Colonic mucosa (tissue), 4 donors: ENCODE results near the gene CHST9. TPM values are rescaled to one million over a fixed set of nuclear protein-coding genes. Genes with fewer than 3 reads are reported as not detected.
"Not testable (repeated sequence)": the region's sequence is repeated elsewhere in the genome, so short reads cannot be mapped to it uniquely, and the experiment has no call there.

Experiments used
- DNase-seq: peaks from one replicate; pipeline ENCODE4 v3.0.0-alpha.2; 2020
- H3K27ac ChIP-seq: fragments of 200-600 bp; one replicate; pipeline ENCODE4 v1.8.0; 2021
- H3K27me3 ChIP-seq: fragments of 200-600 bp; one replicate; pipeline ENCODE4 v1.8.0; 2021
- H3K36me3 ChIP-seq: fragments of 200-600 bp; one replicate; pipeline ENCODE4 v1.8.0; 2021
- H3K4me1 ChIP-seq: fragments of 200-600 bp; one replicate; pipeline ENCODE4 v1.8.0; 2021; ENCODE audit warnings: mild to moderate bottlenecking
- H3K4me3 ChIP-seq: fragments of 200-600 bp; one replicate; pipeline ENCODE4 v1.8.0; 2021
- H3K9ac ChIP-seq, 2 donors: one replicate each; pipeline ENCODE4 v1.7.0; 2013; ENCODE audit warnings: control low read depth in 2 of 2, low read depth in 2 of 2, low read length in 2 of 2
- H3K9me3 ChIP-seq: fragments of 200-600 bp; one replicate; pipeline ENCODE4 v1.8.0; 2021
- intact Hi-C: fragments of 100-400 bp; cut with DNase I; formaldehyde crosslinking; loops from one replicate; pipeline ENCODE4 v1.14.1; 2022
- total RNA-seq, 2 donors: library from RNA; stranded (reverse); fragmentation: NEBNext Ultra II Directional in 1 of 2; extraction: Animal tissue kit (Norgen Biotek cat#: 25700) in 1 of 2; gene quantifications; one replicate each; pipeline ENCODE4 v1.2.1, GENCODE V29; 2021
- TF ChIP-seq, protein P1 (sequence below): fragments of 200-600 bp; IDR thresholded peaks from one replicate; pipeline ENCODE4 v1.8.0; 2022; ENCODE audit warnings: antibody characterized with exemption, mild to moderate bottlenecking
- donor health status: healthy.
- donor health status: DM: no; HTN: no; CAD: no.
- donor health status: DM: no; HTN: no; CAD: no.

CHST9 gene
- total RNA-seq, 2 donors from 2014 or later = 0.05 to 0.32 TPM

DNA sequence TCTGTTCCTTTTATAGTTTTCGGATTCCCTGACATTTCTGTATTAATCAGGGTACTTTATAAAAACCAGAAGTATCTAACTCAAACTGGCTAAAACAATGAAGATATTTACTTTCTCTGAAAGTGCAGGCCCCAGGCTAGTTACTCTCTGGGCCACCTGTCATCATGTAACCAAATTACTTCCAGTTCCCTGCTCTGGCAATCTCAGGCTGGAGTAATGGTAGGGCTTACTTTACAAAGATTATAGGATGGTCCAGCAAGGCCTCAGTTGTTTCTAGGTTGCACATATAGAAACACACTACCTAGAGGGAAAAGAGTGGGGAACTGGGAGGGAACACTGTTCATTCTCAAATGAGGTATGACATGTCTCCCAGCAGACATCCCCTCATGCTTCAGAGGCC is 74.8 kb downstream of the CHST9 start:
- no peaks in the 10 kb centered on the region for H3K36me3 ChIP-seq

DNA sequence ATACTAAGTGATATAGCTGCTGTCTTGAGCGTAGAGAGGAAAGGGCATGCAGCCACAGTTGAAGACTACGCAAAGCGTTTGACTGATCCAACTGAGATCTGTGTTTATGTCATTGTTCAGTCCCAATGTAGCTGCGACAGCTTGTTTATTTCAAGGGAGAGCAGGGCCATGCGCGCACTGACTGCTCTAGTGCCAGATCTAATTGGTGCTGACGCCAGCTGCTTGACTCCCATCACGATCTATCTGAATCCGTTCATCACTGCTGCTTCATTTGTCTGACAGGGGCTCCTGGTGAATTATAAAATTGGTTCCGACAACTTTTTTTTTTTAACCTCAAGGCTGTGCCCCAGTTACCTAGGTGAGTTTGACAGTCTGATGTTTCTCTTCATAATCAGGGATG is 75.7 kb downstream of the CHST9 start:
- DNase-seq = no peak
- Histone ChIP-seq H3K4me1 (no peaks in the 10 kb centered on the region), H3K27me3 (no peaks in the 10 kb centered on the region), H3K36me3 (no peaks in the 10 kb centered on the region), H3K9me3 (no peaks in the 10 kb centered on the region), H3K27ac (no peak overlapping the region), H3K4me3 (no peak overlapping the region), H3K9ac (no peak overlapping the region)
- intact Hi-C loops = no loop called here
- TF ChIP-seq, protein P1, sequence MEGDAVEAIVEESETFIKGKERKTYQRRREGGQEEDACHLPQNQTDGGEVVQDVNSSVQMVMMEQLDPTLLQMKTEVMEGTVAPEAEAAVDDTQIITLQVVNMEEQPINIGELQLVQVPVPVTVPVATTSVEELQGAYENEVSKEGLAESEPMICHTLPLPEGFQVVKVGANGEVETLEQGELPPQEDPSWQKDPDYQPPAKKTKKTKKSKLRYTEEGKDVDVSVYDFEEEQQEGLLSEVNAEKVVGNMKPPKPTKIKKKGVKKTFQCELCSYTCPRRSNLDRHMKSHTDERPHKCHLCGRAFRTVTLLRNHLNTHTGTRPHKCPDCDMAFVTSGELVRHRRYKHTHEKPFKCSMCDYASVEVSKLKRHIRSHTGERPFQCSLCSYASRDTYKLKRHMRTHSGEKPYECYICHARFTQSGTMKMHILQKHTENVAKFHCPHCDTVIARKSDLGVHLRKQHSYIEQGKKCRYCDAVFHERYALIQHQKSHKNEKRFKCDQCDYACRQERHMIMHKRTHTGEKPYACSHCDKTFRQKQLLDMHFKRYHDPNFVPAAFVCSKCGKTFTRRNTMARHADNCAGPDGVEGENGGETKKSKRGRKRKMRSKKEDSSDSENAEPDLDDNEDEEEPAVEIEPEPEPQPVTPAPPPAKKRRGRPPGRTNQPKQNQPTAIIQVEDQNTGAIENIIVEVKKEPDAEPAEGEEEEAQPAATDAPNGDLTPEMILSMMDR = no peak

More for the DNA sequence above, 74.8 kb downstream of the CHST9 start:
- Histone ChIP-seq H3K27ac (no peak overlapping the region), H3K27me3 (no peaks in the 10 kb centered on the region), H3K4me1 (no peaks in the 10 kb centered on the region), H3K9me3 (no peaks in the 10 kb centered on the region), H3K4me3 (no peak overlapping the region), H3K9ac (no peak overlapping the region)
- intact Hi-C loops = no loop called here
- DNase-seq = no peak
- TF ChIP-seq, protein P1 = no peak

DNA sequence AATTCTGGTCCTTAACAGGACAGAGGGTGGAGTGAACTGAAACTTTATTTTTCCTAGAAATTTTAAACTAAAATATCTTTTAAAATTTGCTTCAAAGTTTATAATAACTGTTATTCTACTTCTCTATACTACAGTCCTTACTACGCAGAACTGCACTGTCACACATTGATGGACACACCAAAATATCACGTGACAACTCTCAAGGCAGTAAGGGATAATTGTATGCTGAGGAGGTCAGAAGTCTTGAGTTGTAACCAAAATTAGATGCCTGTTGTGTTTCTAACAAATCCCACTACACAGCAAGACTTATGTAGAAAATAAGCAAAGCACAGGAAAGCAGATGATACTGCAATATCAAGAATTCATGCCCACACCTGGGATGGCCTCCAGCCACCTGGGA is 76.3 kb downstream of the CHST9 start:
- Histone ChIP-seq H3K9me3 (no peaks in the 10 kb centered on the region), H3K27ac (no peak overlapping the region), H3K4me1 (no peaks in the 10 kb centered on the region), H3K36me3 (no peaks in the 10 kb centered on the region), H3K27me3 (no peaks in the 10 kb centered on the region), H3K9ac (no peak overlapping the region), H3K4me3 (no peak overlapping the region)
- TF ChIP-seq, protein P1 = no peak
- DNase-seq = no peak
- intact Hi-C loops = no loop called here

DNA sequence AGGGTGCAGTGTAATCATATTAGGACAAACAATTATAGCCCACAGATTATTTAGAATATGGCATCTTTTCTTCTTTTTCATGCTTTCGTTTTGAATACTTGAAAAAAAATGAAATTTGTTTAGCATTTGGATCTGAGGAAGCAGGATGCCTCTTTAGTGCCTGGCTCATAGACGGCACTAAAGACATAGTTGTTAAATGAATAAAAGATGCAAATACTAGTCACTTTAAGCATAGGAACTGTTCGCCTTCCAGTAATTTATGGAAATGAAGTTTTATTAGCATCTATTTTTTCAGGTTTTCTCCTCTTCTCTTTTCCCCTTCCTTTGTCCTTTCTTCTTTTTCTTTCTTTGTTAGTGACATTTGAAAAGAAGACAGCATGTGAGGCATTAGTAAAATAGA is 80.4 kb downstream of the CHST9 start:
- Histone ChIP-seq H3K4me3 (no peak overlapping the region), H3K9me3 (no peaks in the 10 kb centered on the region), H3K4me1 (no peaks in the 10 kb centered on the region), H3K36me3 (no peaks in the 10 kb centered on the region), H3K27me3 (no peaks in the 10 kb centered on the region), H3K9ac (no peak overlapping the region), H3K27ac (no peak overlapping the region)
- intact Hi-C loops = no loop called here
- TF ChIP-seq, protein P1 = no peak
- DNase-seq = no peak

DNA sequence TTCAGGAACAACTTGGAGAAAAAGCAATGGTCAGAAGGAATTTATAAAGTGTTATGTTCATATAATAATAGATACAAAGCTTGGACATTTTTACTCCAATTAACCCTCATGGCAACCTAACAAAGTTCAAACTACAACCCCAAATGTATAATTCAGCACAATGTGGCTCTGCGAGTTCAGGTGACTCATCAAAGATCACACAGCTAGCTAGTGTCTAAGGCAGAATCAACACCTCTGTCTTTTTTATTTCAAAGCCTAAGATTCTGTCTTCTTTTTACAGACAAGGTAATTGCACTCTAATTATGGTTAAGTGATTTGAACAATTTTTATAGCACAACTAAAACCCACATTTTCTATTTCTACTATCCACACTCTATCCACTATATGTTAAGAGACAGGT is 90.5 kb downstream of the CHST9 start:
- Histone ChIP-seq H3K27ac (no peak overlapping the region), H3K27me3 (no peaks in the 10 kb centered on the region), H3K4me1 (no peaks in the 10 kb centered on the region), H3K9me3 (no peaks in the 10 kb centered on the region), H3K9ac (no peak overlapping the region), H3K36me3 (no peaks in the 10 kb centered on the region), H3K4me3 (no peak overlapping the region)
- intact Hi-C loops = no loop called here
- TF ChIP-seq, protein P1 = no peak
- DNase-seq = no peak

DNA sequence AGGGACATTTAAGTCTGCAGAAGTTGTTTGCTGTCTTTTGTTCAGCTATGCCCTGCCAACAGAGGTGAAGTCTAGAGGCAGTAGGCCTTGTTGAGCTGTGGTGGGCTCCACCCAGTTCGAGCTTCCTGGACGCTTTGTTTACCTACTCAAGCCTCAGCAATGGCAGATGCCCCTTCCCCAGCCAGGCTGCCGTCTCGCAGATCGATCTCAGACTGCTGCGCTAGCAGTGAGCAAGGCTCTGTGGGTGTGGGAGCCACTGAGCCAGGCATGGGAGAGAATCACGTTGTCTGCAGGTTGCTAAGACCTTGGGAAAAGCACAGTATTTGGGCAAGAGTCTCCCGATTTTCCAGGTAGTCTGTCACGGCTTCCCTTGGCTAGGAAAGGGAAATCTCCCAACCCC is 91.8 kb downstream of the CHST9 start:
- H3K4me1 ChIP-seq, H3K9ac ChIP-seq, H3K9me3 ChIP-seq, H3K4me3 ChIP-seq, DNase-seq, H3K36me3 ChIP-seq, H3K27me3 ChIP-seq, H3K27ac ChIP-seq, intact Hi-C loops: not testable (repeated sequence)
